H9 (cell line): ENCODE data around the gene MIGA2. TPM values are rescaled to one million over a fixed set of nuclear protein-coding genes. Genes with fewer than 3 reads are reported as not detected.

Experiments used
- DNase-seq: peaks from one replicate; pipeline ENCODE4 v3.0.0-alpha.2; 2017
- H2AFZ ChIP-seq: one replicate; pipeline ENCODE4 v1.6.1; 2013; ENCODE audit warnings: mild to moderate bottlenecking, low read length, control low read depth, moderate library complexity
- H2AK5ac ChIP-seq: 2 replicates; pipeline ENCODE4 v1.6.1; 2013; ENCODE audit warnings: low read length, control low read depth, mixed read lengths; ENCODE audit not compliant: insufficient read length
- H2BK120ac ChIP-seq: one replicate; pipeline ENCODE4 v1.6.1; 2013; ENCODE audit warnings: low read depth, mild to moderate bottlenecking, low read length, control low read depth, inconsistent platforms; ENCODE audit not compliant: poor library complexity, severe bottlenecking
- H2BK12ac ChIP-seq: 2 replicates; pipeline ENCODE4 v1.6.1; 2013; ENCODE audit warnings: low read length, control low read depth, mixed read lengths, low read depth; ENCODE audit not compliant: insufficient read length
- H2BK15ac ChIP-seq: 2 replicates; pipeline ENCODE4 v1.6.1; 2013; ENCODE audit warnings: low read depth, low read length, control low read depth
- H2BK20ac ChIP-seq: one replicate; pipeline ENCODE4 v1.6.1; 2013; ENCODE audit warnings: low read depth, mild to moderate bottlenecking, low read length, control low read depth, inconsistent platforms; ENCODE audit not compliant: poor library complexity, severe bottlenecking
- H2BK5ac ChIP-seq: 2 replicates; pipeline ENCODE4 v1.6.1; 2013; ENCODE audit warnings: low read length, control low read depth, mixed read lengths; ENCODE audit not compliant: insufficient read length
- H3K14ac ChIP-seq: 2 replicates; pipeline ENCODE4 v1.6.1; 2013; ENCODE audit warnings: low read length, control low read depth; ENCODE audit not compliant: insufficient read depth
- H3K18ac ChIP-seq: 2 replicates; pipeline ENCODE4 v1.6.1; 2013; ENCODE audit warnings: low read depth, mild to moderate bottlenecking, mixed read lengths, low read length, control low read depth; ENCODE audit not compliant: insufficient read length
- H3K23ac ChIP-seq: 2 replicates; pipeline ENCODE4 v1.6.1; 2013; ENCODE audit warnings: low read length, control low read depth, mixed read lengths, low read depth; ENCODE audit not compliant: insufficient read length
- H3K23me2 ChIP-seq: 2 replicates; pipeline ENCODE4 v1.6.1; 2013; ENCODE audit warnings: low read depth, mild to moderate bottlenecking, mixed read lengths, low read length, control low read depth; ENCODE audit not compliant: insufficient read length, poor library complexity, severe bottlenecking
- H3K27ac ChIP-seq: 2 replicates; pipeline ENCODE4 v1.5.1; 2013; ENCODE audit warnings: low read length, control low read depth, mixed read lengths, low read depth; ENCODE audit not compliant: insufficient read length
- H3K27me3 ChIP-seq: 2 replicates; pipeline ENCODE4 v1.6.1; 2013; ENCODE audit warnings: low read length, control low read depth, inconsistent platforms; ENCODE audit not compliant: insufficient read depth
- H3K4ac ChIP-seq: 2 replicates; pipeline ENCODE4 v1.6.1; 2013; ENCODE audit warnings: low read depth, mild to moderate bottlenecking, control low read depth, inconsistent platforms, low read length, moderate library complexity
- H3K4me1 ChIP-seq: 2 replicates; pipeline ENCODE4 v1.6.1; 2013; ENCODE audit warnings: low read length, control low read depth, inconsistent platforms; ENCODE audit not compliant: insufficient read depth
- H3K4me2 ChIP-seq: 2 replicates; pipeline ENCODE4 v1.6.1; 2013; ENCODE audit warnings: low read length, control low read depth, mixed read lengths; ENCODE audit not compliant: insufficient read length, insufficient read depth
- H3K56ac ChIP-seq: 2 replicates; pipeline ENCODE4 v1.6.1; 2013; ENCODE audit warnings: low read depth, mild to moderate bottlenecking, mixed read lengths, low read length, control low read depth; ENCODE audit not compliant: insufficient read length
- H3K79me1 ChIP-seq: 2 replicates; pipeline ENCODE4 v1.6.1; 2013; ENCODE audit warnings: low read depth, mild to moderate bottlenecking, moderate library complexity, low read length, control low read depth, inconsistent platforms; ENCODE audit not compliant: insufficient read depth, poor library complexity, severe bottlenecking
- H3K79me2 ChIP-seq: 2 replicates; pipeline ENCODE4 v1.6.1; 2013; ENCODE audit warnings: low read length, control low read depth, inconsistent platforms; ENCODE audit not compliant: insufficient read depth
- H3K9ac ChIP-seq: 2 replicates; pipeline ENCODE4 v1.6.1; 2013; ENCODE audit warnings: low read length, control low read depth, mixed read lengths; ENCODE audit not compliant: insufficient read length; ENCODE audit errors: extremely low read depth
- H3K9me3 ChIP-seq: one replicate; pipeline ENCODE4 v1.6.1; 2013; ENCODE audit warnings: low read depth, low read length, inconsistent platforms; ENCODE audit not compliant: control insufficient read depth
- H3T11ph ChIP-seq: one replicate; pipeline ENCODE4 v1.6.1; 2013; ENCODE audit warnings: mild to moderate bottlenecking, low read length, control low read depth, inconsistent platforms
- H4K20me1 ChIP-seq: one replicate; pipeline ENCODE4 v1.6.1; 2013; ENCODE audit not compliant: control insufficient read depth, insufficient read length, insufficient read depth
- H4K5ac ChIP-seq: 2 replicates; pipeline ENCODE4 v1.6.1; 2013; ENCODE audit warnings: low read depth, mild to moderate bottlenecking, mixed read lengths, low read length, control low read depth; ENCODE audit not compliant: insufficient read length
- H4K8ac ChIP-seq: replicated peaks from 2 replicates; pipeline ENCODE4 v1.6.1; 2013; ENCODE audit warnings: low read length, control low read depth, mixed read lengths, low read depth; ENCODE audit not compliant: insufficient read length
- H4K91ac ChIP-seq: 2 replicates; pipeline ENCODE4 v1.6.1; 2013; ENCODE audit warnings: low read depth, mild to moderate bottlenecking, moderate library complexity, mixed read lengths, low read length, control low read depth; ENCODE audit not compliant: insufficient read length
- H3K27ac Mint-ChIP-seq, 3 experiments: 2 replicates in 2 of 3; 3 replicates in 1 of 3; pipeline ENCODE4 v1.8.0; 2020 to 2021; ENCODE audit warnings: mixed read lengths in 3 of 3, mild to moderate bottlenecking in 1 of 3, moderate library complexity in 1 of 3
- H3K27me3 Mint-ChIP-seq: 2 replicates; pipeline ENCODE4 v1.8.0; 2021; ENCODE audit warnings: low read depth, mild to moderate bottlenecking, moderate library complexity, mixed read lengths
- H3K36me3 Mint-ChIP-seq, 3 experiments: 2 replicates in 2 of 3; 3 replicates in 1 of 3; pipeline ENCODE4 v1.8.0; 2020 to 2021; ENCODE audit warnings: low read depth in 3 of 3, mixed read lengths in 3 of 3; ENCODE audit not compliant: insufficient read depth in 1 of 3
- H3K4me1 Mint-ChIP-seq, 2 experiments: 2 replicates each; pipeline ENCODE4 v1.8.0; 2020; ENCODE audit warnings: mixed read lengths in 2 of 2
- H3K4me3 Mint-ChIP-seq, 2 experiments: 2 replicates in 1 of 2; 3 replicates in 1 of 2; pipeline ENCODE4 v1.8.0; 2020 to 2021; ENCODE audit warnings: mild to moderate bottlenecking in 2 of 2, mixed read lengths in 2 of 2, moderate library complexity in 1 of 2
- H3K9me3 Mint-ChIP-seq, 2 experiments: 2 replicates in 1 of 2; 3 replicates in 1 of 2; pipeline ENCODE4 v1.8.0; 2020; ENCODE audit warnings: mild to moderate bottlenecking in 2 of 2, mixed read lengths in 2 of 2, moderate library complexity in 1 of 2
- WGBS: extraction: QIAGEN DNeasy Blood & Tissue Kit; methylation state at CpG from one replicate; pipeline ENCODE4 v1.1.7; 2013; ENCODE audit warnings: missing lambda C conversion rate, low lambda C conversion rate, mixed read lengths; ENCODE audit not compliant: insufficient read length; ENCODE audit errors: extremely low coverage; 5-methylcytosine and 5-hydroxymethylcytosine counted together
- total RNA-seq: library from RNA; stranded (reverse); gene quantifications from 2 replicates; pipeline ENCODE4 v1.2.1, GENCODE V29; 2021
- TF ChIP-seq, protein P1 (sequence below): fragments of 200-600 bp; sonication (generic); conservative IDR thresholded peaks from 3 replicates; pipeline ENCODE4 v1.8.0; 2021; ENCODE audit warnings: antibody characterized with exemption, mild to moderate bottlenecking

MIGA2 gene
- total RNA-seq, 1 experiment from 2014 or later = 37.8 TPM

DNA sequence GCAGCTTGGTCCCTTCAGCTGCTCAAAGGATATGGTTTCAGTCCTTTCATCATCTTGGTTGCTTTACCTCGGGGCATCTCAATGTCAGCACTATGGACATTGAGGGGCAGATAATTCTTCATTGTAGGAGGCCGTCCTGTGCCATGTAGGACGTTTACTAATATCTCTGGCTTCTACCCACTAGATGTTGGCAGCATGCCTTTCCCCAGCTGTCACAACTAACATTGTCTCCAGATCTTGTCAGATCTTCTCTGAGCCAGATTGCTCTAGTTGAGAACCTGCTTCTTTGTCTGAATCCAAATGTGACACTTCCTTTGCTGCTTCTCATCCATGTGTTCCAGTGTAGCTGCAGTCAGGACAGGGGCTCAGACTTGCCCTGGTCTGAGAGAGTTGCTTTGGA is 85.1 kb downstream of the MIGA2 start:
- Histone ChIP-seq H3K27me3 (no peaks in the 10 kb centered on the region), H3K27ac (no peak overlapping the region), H4K8ac (no peak overlapping the region), H2BK5ac (no peak overlapping the region), H3K79me2 (no peaks in the 10 kb centered on the region), H3K4me2 (no peak overlapping the region), H3K79me1 (peaks cover 3% of the 10 kb centered on the region), H3T11ph (no peak overlapping the region), H3K23me2 (no peaks in the 10 kb centered on the region), H2AK5ac (no peak overlapping the region), H3K4ac (no peak overlapping the region), H3K4me1 (no peaks in the 10 kb centered on the region), H2BK120ac (no peak overlapping the region), H4K91ac (no peak overlapping the region), H2BK12ac (no peak overlapping the region), H3K18ac (no peak overlapping the region), H3K56ac (no peak overlapping the region), H3K9ac (no peak overlapping the region), H2BK15ac (no peak overlapping the region), H3K23ac (no peak overlapping the region), H3K9me3 (no peaks in the 10 kb centered on the region), H4K5ac (no peak overlapping the region), H3K14ac (no peak overlapping the region), H2AFZ (no peak overlapping the region), H4K20me1 (no peaks in the 10 kb centered on the region), H2BK20ac (no peak overlapping the region)
- H3K9me3 Mint-ChIP-seq = no peaks in the 10 kb centered on the region
- DNase-seq = no peak
- TF ChIP-seq, protein P1, sequence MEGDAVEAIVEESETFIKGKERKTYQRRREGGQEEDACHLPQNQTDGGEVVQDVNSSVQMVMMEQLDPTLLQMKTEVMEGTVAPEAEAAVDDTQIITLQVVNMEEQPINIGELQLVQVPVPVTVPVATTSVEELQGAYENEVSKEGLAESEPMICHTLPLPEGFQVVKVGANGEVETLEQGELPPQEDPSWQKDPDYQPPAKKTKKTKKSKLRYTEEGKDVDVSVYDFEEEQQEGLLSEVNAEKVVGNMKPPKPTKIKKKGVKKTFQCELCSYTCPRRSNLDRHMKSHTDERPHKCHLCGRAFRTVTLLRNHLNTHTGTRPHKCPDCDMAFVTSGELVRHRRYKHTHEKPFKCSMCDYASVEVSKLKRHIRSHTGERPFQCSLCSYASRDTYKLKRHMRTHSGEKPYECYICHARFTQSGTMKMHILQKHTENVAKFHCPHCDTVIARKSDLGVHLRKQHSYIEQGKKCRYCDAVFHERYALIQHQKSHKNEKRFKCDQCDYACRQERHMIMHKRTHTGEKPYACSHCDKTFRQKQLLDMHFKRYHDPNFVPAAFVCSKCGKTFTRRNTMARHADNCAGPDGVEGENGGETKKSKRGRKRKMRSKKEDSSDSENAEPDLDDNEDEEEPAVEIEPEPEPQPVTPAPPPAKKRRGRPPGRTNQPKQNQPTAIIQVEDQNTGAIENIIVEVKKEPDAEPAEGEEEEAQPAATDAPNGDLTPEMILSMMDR = no peak
- no peaks in the 10 kb centered on the region for H3K27me3 Mint-ChIP-seq
- no peak overlapping the region for H3K4me3 Mint-ChIP-seq
- peaks cover 29 to 61% (median 58%) of the 10 kb centered on the region in 3 experiments; a peak in 6 of 7 replicates for H3K36me3 Mint-ChIP-seq
- peaks cover 4 to 10% of the 10 kb centered on the region in 2 experiments for H3K4me1 Mint-ChIP-seq
- H3K27ac Mint-ChIP-seq = peak overlapping the region in 1 of 3 experiments; percentile 34; a peak in 2 of 7 replicates
- no CpG with 5 or more reads among the region's 3 CpGs for WGBS

Other genes with a start within 250 kb of the MIGA2 start
- gene TBC1D13, start 249.4 kb upstream of the MIGA2 start, total RNA-seq = 27.3 and 30.3 TPM in 2 replicates
- gene ENDOG, start 218.1 kb upstream of the MIGA2 start, total RNA-seq = 16.7 and 17.6 TPM in 2 replicates
- gene SPOUT1, start 206.8 kb upstream of the MIGA2 start, total RNA-seq = 86.3 and 91.8 TPM in 2 replicates
- 14.6 and 15.2 TPM in 2 replicates for gene KYAT1, start 154.7 kb upstream of the MIGA2 start, total RNA-seq
- 76.0 and 79.2 TPM in 2 replicates for gene LRRC8A, start 154.5 kb upstream of the MIGA2 start, total RNA-seq
- 18.0 and 22.2 TPM in 2 replicates for gene PHYHD1, start 115.6 kb upstream of the MIGA2 start, total RNA-seq
- 20.1 and 20.2 TPM in 2 replicates for gene DOLK, start 89.0 kb upstream of the MIGA2 start, total RNA-seq
- gene NUP188, start 88.9 kb upstream of the MIGA2 start, total RNA-seq = 101 and 104 TPM in 2 replicates
- 69.0 and 69.5 TPM in 2 replicates for gene SH3GLB2, start 8.3 kb upstream of the MIGA2 start, total RNA-seq
- gene DOLPP1, start 44.5 kb downstream of the MIGA2 start, total RNA-seq = 42.6 and 43.3 TPM in 2 replicates
- gene CRAT, start 74.2 kb downstream of the MIGA2 start, total RNA-seq = 15.0 and 15.7 TPM in 2 replicates
- 140 and 145 TPM in 2 replicates for gene PTPA, start 74.8 kb downstream of the MIGA2 start, total RNA-seq
- gene IER5L, start 141.6 kb downstream of the MIGA2 start, total RNA-seq = 1.0 and 1.3 TPM in 2 replicates